Right lobe of liver (tissue), 6 donors: ENCODE results near the gene TENM3. TPM values are rescaled to one million over a fixed set of nuclear protein-coding genes. Genes with fewer than 3 reads are reported as not detected.

Experiments
- ATAC-seq, 4 donors: fragments of 200-7000 bp; cut with Tn5 transposase; one replicate each; pipeline ENCODE4 v1.9.1; 2020; ENCODE audit warnings: mild to moderate bottlenecking in 4 of 4, moderate library complexity in 4 of 4
- DNase-seq, 3 donors: peaks; one replicate each; pipeline ENCODE4 v3.0.0-alpha.2; 2020
- H3K27ac ChIP-seq, 3 donors: fragments of 200-600 bp; one replicate each; pipeline ENCODE4 v1.8.0; 2022
- H3K27me3 ChIP-seq, 2 donors: fragments of 200-600 bp; one replicate each; pipeline ENCODE4 v1.8.0; 2022
- H3K36me3 ChIP-seq, 4 donors: fragments of 200-600 bp; sonication (generic) in 1 of 4; one replicate each; pipeline versions ENCODE4 v1.5.1 to v1.8.0; 2017 to 2022; ENCODE audit warnings: control low read depth in 1 of 4
- H3K4me1 ChIP-seq, 4 donors: fragments of 200-600 bp; sonication (generic) in 1 of 4; one replicate each; pipeline versions ENCODE4 v1.5.1 to v1.8.0; 2017 to 2022; ENCODE audit warnings: control low read depth in 1 of 4
- H3K4me3 ChIP-seq, 3 donors: fragments of 200-600 bp; one replicate each; pipeline ENCODE4 v1.8.0; 2022
- H3K9me3 ChIP-seq, 4 donors: fragments of 200-600 bp; sonication (generic) in 1 of 4; one replicate each; pipeline versions ENCODE4 v1.5.1 to v1.8.0; 2017 to 2022; ENCODE audit warnings: control low read depth in 1 of 4
- POLR2A ChIP-seq: fragments of 450-650 bp; IDR thresholded peaks from one replicate; pipeline ENCODE4 v1.6.1; 2017; ENCODE audit warnings: antibody characterized with exemption, mild to moderate bottlenecking
- WGBS: methylation state at CpG from one replicate; pipeline ENCODE4 v1.1.6; 2018; ENCODE audit warnings: low coverage, low lambda C conversion rate; ENCODE audit not compliant: insufficient coverage; ENCODE audit errors: missing lambda C conversion rate; 5-methylcytosine and 5-hydroxymethylcytosine counted together
- intact Hi-C, 2 donors: fragments of 100-400 bp; cut with DNase I; formaldehyde crosslinking; loops; one replicate each; pipeline versions ENCODE4 v1.11.2 to v1.14.1; 2022
- total RNA-seq, 6 experiments: library from RNA; depleted of rRNA in 2 of 6; stranded (reverse); fragments of >200 nt in 2 of 6; fragmentation: NEBNext Ultra II Directional in 3 of 6; extraction: Animal tissue kit (Norgen Biotek cat#: 25700) in 3 of 6; gene quantifications; one replicate each; pipeline versions ENCODE4 v1.1.0 to v1.2.4, GENCODE V29; 2016 to 2023
- TF ChIP-seq, protein P1 (sequence below), 4 donors: fragments of 200-600 bp in 3 of 4; fragments of 450-650 bp in 1 of 4; IDR thresholded peaks; one replicate each; pipeline versions ENCODE4 v1.5.1 to v1.8.0; 2016 to 2022; ENCODE audit warnings: antibody characterized with exemption in 4 of 4, mild to moderate bottlenecking in 2 of 4
- donor health status: DM: no; HTN: yes; CAD: no.
- donor health status: DM: no; HTN: no; CAD: no.
- donor health status: DM: no; HTN: no; CAD: no.
- donor health status: DM: no; HTN: yes; CAD: no.
- donor health status: DM: no; HTN: yes; CAD: no.

TENM3 gene
- total RNA-seq, 6 experiments from 2014 or later: 0.06 to 3.0 (median 1.1) TPM

DNA sequence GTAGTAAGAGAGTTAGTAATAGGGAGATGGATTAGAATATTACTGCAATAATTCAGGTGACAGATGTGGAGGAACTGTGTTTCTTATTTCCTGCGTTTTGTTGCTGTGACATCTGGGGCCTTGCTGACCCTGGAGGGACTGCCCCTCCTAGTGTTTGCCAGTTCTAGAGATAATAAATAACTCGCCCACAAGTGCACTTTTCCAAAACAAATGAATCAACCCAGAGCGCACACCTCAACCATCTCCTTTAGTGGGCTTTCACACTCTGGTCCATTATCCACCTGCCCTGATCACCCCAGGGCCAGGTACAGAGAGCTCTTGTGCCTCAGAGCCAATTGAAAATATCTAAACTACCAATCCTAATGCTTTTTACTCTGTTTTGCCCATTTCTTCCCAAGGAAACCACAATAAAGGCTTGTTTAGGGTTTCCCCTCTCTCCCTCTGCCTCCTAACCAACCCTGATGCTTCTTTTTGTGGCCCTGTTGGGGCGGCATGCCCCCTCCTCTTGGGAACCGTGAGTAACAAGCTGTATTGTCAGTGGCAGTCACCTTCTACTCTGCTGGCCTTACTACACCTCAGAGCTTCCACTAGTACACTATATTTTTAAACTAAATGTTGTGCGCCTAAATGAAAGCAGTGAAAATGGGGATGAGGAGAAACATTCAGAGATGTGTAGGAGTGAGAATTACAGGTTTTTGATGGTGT is 270.5 kb downstream of the TENM3 start:
- H3K9me3 ChIP-seq: no peaks in the 10 kb centered on the region
- intact Hi-C loops: no loop called here
- DNase-seq (no peak), ATAC-seq (no peak)
- H3K4me3 ChIP-seq: no peak overlapping the region
- 62% methylated on average over 6 of the region's 6 CpGs for WGBS
- H3K4me1 ChIP-seq: no peaks in the 10 kb centered on the region
- H3K36me3 ChIP-seq: no peaks in the 10 kb centered on the region
- H3K27me3 ChIP-seq: no peaks in the 10 kb centered on the region
- TF ChIP-seq, protein P1, sequence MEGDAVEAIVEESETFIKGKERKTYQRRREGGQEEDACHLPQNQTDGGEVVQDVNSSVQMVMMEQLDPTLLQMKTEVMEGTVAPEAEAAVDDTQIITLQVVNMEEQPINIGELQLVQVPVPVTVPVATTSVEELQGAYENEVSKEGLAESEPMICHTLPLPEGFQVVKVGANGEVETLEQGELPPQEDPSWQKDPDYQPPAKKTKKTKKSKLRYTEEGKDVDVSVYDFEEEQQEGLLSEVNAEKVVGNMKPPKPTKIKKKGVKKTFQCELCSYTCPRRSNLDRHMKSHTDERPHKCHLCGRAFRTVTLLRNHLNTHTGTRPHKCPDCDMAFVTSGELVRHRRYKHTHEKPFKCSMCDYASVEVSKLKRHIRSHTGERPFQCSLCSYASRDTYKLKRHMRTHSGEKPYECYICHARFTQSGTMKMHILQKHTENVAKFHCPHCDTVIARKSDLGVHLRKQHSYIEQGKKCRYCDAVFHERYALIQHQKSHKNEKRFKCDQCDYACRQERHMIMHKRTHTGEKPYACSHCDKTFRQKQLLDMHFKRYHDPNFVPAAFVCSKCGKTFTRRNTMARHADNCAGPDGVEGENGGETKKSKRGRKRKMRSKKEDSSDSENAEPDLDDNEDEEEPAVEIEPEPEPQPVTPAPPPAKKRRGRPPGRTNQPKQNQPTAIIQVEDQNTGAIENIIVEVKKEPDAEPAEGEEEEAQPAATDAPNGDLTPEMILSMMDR (IDR thresholded peaks at IDR 0.05): no peak
- TF ChIP-seq POLR2A: no peak
- no peak overlapping the region for H3K27ac ChIP-seq

DNA sequence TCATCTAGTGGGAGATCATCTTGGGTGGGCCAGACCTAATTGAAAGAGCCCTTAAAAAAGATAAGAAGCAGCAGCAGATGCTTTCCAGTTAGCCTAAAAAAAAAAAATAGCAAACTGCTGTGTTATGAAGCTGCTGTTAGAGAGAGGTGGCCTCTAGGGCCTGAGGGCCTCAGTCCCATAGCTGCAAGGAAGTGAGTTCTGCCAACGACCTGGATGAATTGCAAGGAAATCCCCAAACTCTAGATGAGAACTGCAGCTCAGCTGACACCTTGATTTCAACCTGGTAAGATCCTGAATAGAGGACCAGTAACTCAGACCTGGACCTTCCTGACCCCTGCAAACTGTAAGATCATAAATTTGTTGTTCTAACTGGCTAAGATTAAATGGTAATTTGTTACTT is 275.2 kb downstream of the TENM3 start:
- H3K4me3 ChIP-seq: no peak overlapping the region
- intact Hi-C loops: no loop called here
- ATAC-seq (no peak), DNase-seq (no peak)
- H3K27me3 ChIP-seq: no peaks in the 10 kb centered on the region
- 33% methylated on average over 1 of the region's 1 CpG for WGBS
- no peak overlapping the region for H3K27ac ChIP-seq
- no peaks in the 10 kb centered on the region for H3K9me3 ChIP-seq
- H3K36me3 ChIP-seq: no peaks in the 10 kb centered on the region
- no peak for TF ChIP-seq POLR2A
- TF ChIP-seq, protein P1 (IDR thresholded peaks at IDR 0.05): no peak
- no peaks in the 10 kb centered on the region for H3K4me1 ChIP-seq

DNA sequence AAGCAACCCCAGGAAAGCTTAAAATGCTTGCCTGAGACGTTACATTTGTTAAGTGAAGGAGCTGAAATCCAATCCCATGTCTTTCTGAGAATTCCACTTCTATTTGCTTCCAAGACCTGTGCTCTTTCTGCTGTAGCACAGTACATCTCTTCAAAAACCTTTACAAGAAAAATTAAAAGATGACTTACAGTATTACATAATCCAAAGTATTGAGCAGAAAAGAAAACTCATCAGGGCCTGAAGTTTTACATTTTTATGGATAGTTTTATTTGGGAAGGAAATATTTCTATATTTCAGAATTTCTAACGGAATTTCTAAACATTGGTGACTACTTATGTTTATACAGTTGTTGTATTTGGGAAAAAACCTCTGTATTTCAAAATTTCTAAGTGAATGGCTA is 276.3 kb downstream of the TENM3 start:
- intact Hi-C loops: no loop called here
- no peak for ATAC-seq
- Histone ChIP-seq H3K27me3 (no peaks in the 10 kb centered on the region), H3K36me3 (no peaks in the 10 kb centered on the region), H3K9me3 (no peaks in the 10 kb centered on the region), H3K4me3 (no peak overlapping the region), H3K27ac (no peak overlapping the region), H3K4me1 (no peaks in the 10 kb centered on the region)
- no peak for TF ChIP-seq POLR2A
- TF ChIP-seq, protein P1 (IDR thresholded peaks at IDR 0.05): no peak
- DNase-seq: no peak
- 46% methylated on average over 2 of the region's 2 CpGs for WGBS

DNA sequence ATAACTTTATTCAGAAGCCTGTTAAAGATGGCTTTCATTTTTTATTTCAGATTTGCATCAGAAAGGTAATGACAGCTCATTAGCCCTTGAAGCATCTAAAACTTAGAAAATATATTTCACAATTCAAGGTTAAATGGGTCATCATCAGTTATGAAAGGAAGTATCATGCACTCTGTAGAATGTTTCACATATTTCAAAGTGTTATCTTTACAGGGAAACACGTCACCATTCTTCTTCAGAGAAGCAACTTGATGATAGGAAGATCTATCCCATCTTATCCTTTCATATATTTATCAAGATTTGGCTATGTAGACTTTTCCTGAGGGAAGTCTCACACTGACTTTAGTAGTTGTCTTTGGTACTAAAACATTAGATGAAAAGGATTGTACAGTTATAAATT is 277.8 kb downstream of the TENM3 start:
- 40% methylated on average over 1 of the region's 1 CpG for WGBS
- Histone ChIP-seq H3K27ac (no peak overlapping the region), H3K27me3 (no peaks in the 10 kb centered on the region), H3K4me1 (no peaks in the 10 kb centered on the region), H3K9me3 (no peaks in the 10 kb centered on the region), H3K4me3 (no peak overlapping the region), H3K36me3 (no peaks in the 10 kb centered on the region)
- no peak for DNase-seq
- TF ChIP-seq POLR2A: no peak
- TF ChIP-seq, protein P1 (IDR thresholded peaks at IDR 0.05): no peak
- ATAC-seq: no peak
- intact Hi-C loops: no loop called here
